Stimulated activated CD8-positive, alpha-beta memory T cell treated with anti-CD3 and anti-CD28 coated beads, Interleukin-15, amount 100 ng/mL, for 1 hour (primary cell): ENCODE measurements around the gene ANKRD44.

ENCODE experiments used
- DNase-seq: peaks from one replicate; pipeline ENCODE4 v3.0.0-alpha.2; 2020; ENCODE audit warnings: low read depth

Gene ANKRD44

DNA sequence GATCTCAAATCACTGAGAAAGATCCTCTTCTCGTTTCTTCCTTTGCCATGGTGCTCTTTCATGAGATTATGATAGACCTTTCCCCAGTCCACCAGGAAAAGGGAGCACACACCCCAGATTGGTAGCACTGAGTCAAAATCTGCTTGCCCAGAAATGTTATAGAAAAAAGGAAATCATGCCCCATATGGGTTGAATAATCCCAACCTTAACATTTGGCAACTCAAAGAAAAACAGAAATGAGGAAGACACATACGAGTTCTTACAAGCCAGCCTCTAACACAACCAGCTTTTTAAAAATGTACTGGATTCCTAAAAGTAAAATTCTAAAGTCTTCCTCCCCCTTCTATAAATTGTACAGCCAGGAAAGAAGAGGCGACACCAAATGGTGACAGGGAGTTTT, 103.0 kb downstream of the ANKRD44 start:
- DNase-seq: no peak

DNA sequence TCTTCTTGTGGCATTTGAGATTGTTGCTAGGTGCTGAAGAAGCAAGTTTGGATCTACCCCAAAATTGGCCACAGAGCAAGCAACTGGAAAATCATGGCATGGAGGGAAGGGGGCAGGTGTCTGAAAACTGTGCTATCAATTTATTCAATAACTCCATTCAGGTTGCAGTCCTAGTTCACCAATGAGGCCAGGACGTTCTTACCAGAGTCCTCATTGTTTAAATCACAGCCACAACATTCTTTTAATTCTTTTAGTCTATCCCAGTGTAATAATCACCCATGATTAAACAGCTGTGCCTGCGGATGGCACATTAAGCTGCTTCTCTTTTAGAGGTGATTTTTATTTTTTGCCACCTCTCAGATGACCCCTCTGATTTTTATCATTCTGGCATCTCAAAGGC, 103.5 kb downstream of the ANKRD44 start:
- no peak for DNase-seq

DNA sequence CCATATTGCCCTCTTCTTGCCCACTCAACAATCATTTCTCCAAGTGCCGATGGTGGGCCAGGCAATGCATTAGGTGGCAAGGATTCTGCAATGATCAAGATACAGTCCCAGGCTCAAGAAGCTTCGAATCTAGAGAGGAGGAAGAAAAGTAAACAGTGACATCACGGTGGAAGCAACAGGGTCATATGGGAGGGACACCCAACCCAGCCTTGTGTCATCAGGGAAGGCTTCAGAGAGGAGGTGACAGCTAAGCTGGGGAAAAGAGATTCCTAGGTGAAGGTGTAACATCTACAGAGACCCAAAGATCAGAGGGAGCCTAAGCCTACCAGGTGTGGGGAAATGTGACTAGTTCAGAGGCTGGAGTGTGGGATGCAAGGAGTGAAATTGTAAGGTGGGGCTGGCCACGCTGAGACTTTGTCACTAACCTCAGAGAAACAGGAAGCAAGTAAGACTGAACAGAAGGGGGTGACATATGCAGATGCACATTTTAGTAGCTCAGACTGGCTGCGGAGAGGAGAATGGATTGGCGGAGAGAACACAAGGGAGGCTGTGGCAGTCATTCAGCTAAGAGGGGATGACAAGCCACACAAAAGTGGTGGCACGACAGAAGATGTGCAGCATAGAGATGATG, 104.9 kb downstream of the ANKRD44 start:
- DNase-seq: no peak

DNA sequence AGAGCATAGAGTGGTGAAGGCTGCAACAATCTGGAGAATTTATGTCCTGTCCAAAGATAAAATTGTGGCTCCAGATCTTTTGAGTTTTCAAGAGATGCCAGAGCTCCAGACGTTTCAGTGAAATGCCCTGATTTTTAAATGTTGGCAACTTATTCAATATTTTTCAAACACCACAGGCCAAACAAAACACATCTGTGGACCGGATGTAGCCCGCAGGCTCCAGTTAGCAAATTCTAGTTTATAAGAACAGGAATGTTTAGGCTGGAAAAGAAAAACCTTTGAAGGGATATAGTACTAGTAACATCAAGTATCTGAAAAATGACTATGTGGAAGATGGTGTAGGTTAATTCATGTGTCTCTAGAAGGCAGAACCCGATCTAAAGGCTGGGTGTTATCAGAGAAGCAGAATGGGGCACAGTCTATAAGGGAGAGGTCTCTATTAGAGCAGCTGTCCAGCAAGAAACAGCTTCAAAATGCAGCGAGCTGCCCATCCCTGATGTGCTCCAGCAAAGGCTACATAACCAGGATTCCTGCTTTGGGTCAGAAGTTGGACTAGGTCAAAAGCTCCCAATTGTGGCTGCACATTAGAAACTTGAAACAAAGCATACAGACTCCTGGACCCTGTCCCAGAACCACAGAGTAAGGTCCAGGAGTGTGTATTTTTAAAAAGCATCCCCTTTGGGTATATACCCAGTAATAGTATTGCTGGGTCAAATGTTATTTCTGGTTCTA, 105.9 kb downstream of the ANKRD44 start:
- DNase-seq: no peak

- DNase-seq: no peak
These were observed 108.7 kb downstream of the ANKRD44 start for GRCh38 chr2:197201874-197202273.

GRCh38 chr2:197200762-197201058, 109.9 kb downstream of the ANKRD44 start:
- no peak for DNase-seq

DNA sequence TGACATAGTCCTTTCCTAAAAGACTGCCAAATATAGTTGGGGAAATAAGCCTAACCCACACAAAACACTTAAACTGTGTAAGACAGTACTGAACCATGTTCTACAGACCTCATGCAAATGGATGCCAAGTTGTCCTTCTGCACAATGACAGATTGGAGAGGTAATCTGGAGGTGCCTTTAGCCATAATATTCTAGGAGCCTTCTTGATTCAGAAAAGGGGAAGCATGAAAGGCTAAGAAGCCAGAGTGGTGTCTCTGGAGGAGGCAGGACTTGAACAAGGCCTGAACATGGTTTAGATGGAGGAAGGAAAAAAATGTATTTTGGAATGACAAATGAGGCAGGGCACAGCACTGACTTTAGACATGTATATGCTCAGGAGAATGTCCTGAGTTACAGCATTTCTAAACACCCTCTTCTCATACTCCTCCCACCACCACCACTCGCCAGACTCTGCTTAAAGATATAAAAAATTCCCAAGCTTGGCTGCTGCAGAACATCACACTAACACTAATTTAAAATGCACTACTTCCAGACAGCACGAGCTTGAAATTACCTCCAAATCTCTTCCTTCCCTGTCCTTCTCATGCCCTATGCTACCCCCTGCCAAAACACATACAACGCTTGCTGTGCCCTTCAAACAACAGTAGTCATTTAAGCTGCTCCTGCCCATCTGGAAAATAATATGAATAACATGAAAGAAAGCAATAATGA, 110.4 kb downstream of the ANKRD44 start:
- DNase-seq: no peak

- peak; percentile 67 for DNase-seq
These were observed 111.7 kb downstream of the ANKRD44 start for GRCh38 chr2:197198890-197199289.

- no peak for DNase-seq
These were observed 112.7 kb downstream of the ANKRD44 start for GRCh38 chr2:197197895-197198311.

GRCh38 chr2:197196541-197197180, 113.9 kb downstream of the ANKRD44 start:
- DNase-seq: no peak

GRCh38 chr2:197195518-197195917, 115.1 kb downstream of the ANKRD44 start:
- no peak for DNase-seq

GRCh38 chr2:197191940-197192322, 118.6 kb downstream of the ANKRD44 start:
- no peak for DNase-seq

DNA sequence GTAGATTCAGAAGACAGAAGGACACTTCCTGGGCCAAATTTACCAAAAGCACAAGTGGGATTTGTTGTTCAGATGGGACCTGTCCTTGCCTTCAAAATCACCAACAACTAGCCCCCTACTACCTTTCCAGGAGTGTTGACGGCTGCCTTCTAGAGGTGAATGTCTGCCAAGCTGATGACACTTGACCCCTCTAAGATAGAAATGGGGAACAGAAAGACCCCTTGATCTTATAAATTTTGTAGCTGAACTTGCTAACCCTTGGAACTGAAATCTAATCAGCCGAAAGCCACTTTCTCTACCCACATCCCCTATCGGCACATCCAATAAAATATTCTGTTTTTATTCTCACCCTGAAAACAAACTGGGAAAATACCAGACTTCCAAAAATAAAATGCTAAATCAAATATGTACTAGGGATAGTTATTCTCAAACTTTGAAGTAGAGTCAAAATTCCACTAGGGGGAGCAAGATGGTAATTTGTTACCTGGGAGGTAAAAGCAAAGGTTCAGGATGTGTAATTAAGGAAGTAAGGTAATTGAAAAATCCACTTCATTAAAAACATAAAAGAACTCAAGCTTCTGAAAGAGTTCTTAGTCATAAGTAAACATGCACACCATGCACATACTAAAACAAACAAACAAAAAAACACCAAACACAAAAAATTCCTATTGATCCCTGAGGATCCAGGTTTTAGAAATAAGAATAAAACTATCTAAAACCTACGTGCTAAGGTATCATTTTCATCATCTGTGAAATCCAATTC, 119.2 kb downstream of the ANKRD44 start:
- no peak for DNase-seq

GRCh38 chr2:197190100-197190432, 120.5 kb downstream of the ANKRD44 start:
- DNase-seq: no peak

- DNase-seq: no peak
These were observed 121.0 kb downstream of the ANKRD44 start for GRCh38 chr2:197189426-197190099.

GRCh38 chr2:197185676-197186075, 124.9 kb downstream of the ANKRD44 start:
- no peak for DNase-seq

DNA sequence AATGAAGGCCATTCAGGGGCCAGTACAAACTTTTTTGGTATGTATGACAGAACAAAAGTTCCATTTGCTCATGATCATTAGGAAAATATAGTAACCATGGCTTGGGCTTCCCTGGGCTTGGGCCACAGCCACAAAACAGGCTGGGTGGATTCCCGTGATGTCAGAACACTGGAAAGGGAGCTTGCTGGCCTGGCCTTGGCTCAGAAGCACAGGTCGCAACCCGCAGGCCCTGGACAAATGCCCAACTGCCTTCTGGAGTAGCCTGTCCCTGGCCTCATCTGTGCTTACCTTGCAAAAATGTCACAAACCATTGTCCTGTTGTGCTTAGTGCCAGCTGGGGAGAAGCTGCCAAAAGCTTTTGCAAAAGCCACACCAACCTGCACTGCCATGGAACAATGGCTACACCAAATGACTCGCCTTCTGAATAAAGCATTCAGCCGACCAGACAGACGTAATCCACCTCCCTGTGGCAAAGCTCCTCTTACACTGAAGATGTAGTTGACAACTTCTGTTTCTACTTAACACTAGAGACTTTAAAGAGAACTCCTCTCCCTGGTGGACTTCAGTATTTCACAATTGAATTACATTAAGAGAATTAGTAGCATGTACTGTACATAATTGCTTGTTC, 125.5 kb downstream of the ANKRD44 start:
- no peak for DNase-seq

DNA sequence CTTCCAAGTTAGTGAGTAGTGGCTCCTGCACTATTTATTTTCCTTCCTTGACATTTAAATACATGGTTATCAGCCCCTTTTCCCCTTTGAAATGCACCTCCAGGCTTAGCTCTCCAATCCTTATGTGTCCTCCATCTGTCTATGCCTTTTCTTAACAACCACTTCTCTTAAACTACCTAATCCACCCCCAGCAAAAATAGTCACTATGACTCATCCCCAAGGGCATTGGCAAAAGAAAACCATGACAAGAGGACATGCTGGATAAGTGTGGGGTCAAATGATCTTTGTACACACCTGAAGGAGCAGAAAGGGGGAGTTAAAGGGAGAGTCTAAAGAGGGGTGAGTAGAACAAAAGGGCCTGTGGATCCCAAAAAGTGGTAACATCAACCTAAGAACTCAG, 127.2 kb downstream of the ANKRD44 start:
- DNase-seq: no peak

DNA sequence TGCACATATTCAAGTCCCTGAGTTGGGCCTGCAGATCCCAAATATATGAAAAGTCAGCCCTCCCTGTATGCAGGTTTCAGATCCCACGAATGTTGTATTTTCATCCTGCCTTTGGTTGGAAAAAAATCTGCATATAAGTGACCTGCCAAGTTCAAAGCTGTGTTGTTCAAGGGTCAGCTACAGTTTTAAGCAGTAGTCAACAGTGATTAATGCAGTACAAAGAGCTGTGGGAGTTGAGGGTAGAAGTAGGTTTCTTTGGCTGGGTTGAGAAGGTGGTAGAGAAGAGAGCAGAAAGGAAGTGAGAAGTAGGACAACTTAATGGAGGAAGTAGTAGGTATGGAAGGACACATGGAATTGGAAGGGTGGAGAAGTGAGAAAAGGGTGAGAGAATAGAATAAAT, 127.9 kb downstream of the ANKRD44 start:
- DNase-seq: no peak

- DNase-seq: no peak
These were observed 129.1 kb downstream of the ANKRD44 start for GRCh38 chr2:197181491-197181890.

DNA sequence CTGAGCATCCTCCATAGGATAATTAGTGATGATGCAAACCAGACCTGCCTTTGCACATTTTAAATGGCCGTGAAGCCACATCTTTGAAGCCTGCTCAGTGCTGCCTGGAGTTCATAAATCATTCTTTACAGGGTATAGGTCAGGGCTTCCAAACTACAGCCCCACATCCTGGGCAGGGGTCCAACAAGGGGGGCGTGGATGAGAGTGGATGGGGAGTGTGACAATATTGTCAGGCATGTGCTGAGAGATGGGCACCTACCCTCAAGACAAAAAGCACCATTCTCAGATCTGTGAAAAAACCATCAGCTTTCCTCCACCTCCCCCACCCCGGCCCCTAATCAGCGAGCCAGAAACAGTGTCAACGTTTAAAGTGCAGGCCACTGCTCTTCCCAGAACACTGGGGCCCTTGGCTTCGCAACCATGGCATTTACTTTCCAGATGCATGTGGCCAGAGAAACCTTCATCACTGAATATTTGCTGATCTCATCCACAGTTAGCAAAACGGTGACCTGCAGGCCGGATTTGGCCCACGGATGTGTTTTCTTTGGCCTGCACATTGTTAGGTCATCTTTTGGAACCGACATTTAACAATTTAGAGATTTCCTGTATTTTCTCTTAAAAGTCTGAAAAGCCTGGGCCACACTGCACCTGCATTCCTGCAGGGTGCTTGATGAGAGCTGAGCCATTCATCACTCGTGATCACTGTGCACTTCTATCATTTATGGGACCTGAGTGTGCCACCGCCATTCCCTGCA, 130.7 kb downstream of the ANKRD44 start:
- DNase-seq: no peak
